Suppressor macrophage (primary cell): ENCODE results near the gene MYH10.
A peak's percentile ranks its signal among the peaks of the same experiment; 100 is the strongest.
"Not testable (repeated sequence)": the region's sequence is repeated elsewhere in the genome, so short reads cannot be mapped to it uniquely, and the experiment has no call there.

Experiments used
- DNase-seq, 4 experiments: peaks; one replicate each; pipeline ENCODE4 v3.0.0-alpha.2; 2020 to 2022

Gene MYH10

DNA sequence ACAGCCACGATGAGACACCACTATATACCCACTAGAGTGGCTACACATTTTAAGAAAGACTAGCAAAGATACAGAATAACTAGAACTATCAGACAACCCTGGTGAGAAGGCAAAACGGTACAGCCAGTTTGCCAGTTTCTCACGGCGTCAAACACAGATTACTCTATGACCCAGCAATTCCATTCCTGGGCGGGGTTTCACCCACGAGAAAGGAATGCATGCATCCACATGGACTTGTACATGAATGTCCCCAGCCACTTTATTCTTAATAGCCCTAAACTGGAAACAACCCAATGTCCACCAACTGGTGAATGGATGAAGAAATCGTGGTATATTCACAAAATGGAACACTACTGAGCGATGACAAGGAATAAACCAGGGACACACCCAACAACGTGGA lies 74.5 kb downstream of the MYH10 start:
- DNase-seq = no peak

DNA sequence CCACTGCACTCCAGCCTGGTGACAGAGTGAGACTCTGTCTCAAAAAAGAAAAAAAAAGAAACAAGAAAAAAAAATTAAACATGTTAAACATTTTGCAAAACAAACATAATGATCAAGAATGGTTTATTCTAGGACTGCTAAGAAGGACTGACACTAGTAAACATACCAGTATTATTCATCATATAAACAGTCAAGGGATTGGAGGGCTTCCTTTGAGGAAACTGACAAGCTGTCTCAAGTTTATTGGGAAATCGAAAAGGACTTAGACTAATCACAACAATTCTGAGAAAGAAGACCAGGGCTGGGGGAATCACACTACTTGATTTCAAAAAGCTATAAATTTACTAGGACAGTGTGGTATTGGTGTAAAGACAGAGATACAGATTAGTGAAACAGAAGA lies 75.5 kb downstream of the MYH10 start:
- DNase-seq = no peak

DNA sequence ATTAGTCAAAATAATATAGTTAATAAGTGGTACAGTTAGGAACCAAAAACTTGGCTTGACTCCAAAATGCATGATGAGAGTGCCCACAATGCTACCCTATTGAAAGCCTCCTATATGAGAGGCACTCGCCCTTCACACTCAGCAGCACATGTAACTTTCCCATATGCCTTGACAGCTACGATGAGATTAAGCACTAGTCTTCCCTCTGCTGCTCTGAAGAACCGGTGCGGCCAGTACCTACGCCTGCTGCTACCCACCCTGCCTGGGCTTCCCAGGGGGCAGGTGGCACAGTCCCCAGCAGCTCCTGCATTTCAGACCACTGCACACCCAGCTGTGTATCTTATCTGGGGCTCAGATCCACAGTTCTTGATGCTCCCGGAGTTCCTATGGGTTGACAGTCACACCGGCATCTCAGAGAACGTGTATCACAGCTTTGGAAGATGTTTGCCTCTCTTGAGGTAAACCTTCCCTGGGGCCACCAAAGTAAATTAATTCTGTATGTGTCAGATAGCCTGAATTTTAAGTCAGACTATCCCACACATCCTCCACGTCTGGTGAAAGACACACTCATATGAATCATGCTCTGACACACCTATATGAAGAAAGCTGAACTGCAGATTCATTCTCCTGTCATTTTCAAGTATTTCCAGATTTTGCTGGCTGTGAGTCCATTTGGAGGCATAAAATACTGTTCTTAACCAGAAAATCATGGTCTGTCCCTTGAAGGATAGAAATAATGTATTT lies 77.8 kb downstream of the MYH10 start:
- no peak for DNase-seq

DNA sequence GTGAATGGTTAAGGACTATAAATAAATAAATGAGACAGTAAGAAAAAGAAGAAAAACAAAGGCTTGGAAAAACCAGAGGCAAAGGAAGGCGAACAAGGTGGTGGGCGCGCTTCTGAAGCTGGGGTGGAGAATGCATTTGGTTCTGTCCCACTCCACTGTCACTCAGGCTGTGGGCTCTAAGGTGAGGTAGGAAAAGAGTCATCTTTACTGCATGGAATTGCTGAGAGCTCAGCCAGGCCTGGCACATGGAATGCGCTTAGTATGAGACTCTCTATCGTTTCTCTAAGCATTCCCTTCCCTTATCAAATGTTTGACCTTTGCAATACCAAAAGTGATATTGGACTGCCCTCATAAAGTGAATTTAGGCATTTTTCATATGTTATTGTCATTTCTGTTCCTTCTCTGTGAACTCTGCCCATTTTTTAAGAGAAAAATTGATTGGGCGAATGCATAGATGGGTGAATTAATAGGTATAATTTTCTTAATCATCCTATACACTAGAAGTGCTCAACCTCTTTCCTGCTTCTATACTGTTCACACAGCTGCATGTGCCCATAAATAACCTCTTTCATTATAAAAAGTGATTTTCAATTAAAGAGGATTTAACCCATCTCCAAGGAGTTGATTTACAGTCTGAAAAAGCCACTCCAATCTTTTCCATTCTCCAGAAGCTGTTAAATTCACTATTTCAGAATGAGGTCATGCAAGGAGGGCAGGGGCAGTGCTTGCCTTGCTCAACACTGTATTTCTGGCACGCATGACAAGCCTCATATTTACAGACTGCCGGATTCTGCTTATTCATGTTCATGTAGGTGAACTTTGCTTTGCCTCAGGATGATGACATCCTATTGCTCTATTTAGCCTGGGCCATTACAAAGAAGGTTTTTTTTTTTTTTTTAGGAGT lies 87.7 kb downstream of the MYH10 start:
- peak; percentile 46 to 78 (median 65) for DNase-seq

DNA sequence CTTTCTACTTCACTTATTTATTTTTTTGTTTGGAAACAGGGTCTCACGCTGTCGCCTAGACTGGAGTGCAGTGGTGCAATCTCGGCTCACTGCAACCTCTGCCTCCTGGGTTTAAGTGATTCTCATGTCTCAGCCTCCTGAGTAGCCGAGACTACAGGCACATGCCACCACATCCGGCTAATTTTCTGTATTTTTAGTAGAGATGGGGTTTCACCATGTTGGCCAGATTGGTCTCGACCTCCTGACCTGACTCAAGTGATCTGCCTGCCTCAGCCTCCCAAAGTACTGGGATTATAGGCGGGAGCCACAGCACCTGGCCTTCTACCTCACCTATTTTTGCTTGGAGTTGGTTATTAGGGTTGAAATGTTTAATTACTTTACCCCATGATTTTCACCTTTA lies 90.5 kb downstream of the MYH10 start:
- not testable (repeated sequence) for DNase-seq

DNA sequence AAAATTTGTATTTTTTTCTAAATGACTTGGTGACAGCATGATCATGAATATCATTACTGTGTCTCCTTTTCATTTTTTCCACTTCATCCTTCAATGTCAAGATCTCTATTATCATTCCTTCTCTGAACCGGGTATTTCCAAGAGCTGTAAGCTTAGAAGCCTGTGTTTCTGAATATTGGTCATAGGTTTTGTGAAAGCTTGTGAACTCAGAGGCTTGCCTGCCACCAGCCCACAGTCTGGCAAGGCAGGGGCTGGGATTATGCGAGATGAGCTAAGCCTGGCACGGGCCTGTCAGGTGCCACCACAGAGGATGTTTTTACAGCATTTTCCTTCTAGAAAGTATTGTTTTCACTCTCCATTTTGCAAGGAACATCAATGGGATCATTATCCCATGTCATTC lies 92.8 kb downstream of the MYH10 start:
- no peak for DNase-seq

DNA sequence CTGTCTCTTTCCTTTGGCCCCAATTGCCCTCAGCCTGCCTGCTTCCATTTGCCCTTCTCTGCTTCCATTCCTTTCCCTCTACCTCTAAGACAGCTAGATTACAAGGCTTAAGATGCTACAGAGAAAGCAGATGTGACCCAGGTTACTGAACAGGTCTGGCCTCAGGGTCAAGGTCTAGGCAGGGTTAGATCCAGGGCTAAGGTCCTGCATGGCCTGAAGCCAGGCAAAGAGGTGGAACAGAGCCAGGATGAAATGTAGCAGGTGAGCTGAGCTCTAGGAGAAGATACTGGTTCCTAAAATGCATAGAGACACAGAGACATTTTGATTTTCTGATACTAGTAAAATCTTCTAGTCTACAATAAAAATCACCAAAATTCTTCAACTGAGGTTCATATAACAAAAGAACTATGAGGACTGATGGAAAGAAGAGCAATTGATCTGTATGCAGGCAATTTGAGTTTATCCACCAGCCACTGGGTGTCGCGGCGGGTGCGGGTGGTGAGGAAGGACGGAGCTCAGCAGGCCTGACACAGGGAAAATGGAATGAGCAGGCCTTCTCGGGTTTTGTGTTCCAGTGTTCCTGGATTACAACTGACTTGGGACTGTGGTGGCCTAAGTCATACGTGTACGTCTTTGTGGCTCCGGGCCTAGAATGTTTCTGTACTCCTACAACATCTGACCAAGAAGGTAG lies 95.9 kb downstream of the MYH10 start:
- DNase-seq = no peak

DNA sequence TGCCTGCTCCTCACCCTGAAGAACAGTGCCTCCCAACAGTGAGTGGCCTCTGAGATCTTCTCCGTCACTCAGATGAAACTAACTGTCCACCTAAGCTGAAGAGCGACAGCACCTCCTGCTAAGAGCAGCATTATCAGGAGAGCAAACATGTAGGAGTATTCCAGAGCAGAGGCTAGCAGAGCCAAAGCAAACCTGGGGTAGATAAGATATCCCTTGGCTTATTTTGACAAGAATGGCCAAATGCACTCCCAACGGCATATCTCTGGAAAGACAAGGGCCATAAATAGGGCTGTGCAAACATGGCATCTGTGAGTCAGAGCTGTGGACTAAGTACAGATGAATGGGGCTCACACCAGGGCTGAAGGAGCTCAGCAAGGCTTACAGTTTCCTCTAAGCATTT lies 98.5 kb downstream of the MYH10 start:
- DNase-seq = no peak

DNA sequence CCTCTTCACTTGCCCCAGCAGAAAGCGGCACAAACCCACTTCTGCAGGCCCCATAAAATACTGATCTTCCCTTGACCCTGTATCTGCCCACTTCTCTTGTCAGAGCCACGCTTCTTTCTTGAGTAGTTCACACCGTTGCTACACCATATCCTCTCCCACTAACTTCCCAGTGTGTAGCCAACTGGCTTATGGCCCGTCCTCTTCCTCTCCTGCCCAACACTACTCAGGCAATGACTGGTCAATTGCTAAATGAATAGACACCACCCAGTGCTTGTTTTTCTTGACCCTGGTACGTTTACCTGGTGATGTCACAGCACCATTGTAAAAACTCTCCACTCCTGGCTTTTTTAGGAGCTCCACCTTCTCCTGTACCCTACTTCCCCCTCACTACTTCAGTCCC lies 107.9 kb downstream of the MYH10 start:
- DNase-seq = no peak

DNA sequence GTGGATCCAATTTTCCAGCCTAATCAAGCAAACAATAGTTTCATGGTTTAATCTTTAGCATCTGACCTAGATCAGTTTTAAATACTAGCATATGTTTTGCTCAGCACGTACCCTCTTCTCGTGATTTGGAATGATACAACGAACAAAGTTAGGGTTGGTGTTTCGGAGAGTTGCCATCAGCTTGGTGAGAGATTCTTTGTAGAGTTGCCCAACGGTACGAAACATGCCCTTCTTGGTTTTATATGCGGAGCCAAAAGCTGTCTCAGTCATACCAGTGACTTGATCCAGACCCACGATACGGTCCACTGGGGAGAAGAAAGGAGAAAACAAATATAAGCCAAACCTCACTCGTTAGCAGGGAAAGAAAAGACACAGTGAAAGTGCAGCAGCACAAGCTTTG lies 109.5 kb downstream of the MYH10 start:
- no peak for DNase-seq

DNA sequence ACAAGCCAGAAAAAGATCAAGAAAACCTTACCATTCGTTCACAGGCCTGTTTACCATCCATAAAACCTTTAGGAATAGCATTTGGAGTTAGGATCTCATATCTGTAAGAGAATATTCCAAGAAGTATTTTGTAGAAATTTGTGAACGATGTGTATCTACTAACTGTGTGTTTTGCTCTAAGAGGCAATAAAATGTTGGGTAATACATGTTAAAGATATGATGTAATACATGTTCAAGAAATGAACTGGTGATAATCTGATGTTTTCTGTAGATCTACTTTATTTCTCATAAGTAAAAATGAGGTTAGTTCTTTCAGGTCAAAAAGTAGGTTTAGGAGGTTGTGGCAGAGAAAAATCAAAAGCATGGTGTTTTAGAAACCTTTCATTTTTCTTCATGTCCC lies 111.7 kb downstream of the MYH10 start:
- DNase-seq = no peak

DNA sequence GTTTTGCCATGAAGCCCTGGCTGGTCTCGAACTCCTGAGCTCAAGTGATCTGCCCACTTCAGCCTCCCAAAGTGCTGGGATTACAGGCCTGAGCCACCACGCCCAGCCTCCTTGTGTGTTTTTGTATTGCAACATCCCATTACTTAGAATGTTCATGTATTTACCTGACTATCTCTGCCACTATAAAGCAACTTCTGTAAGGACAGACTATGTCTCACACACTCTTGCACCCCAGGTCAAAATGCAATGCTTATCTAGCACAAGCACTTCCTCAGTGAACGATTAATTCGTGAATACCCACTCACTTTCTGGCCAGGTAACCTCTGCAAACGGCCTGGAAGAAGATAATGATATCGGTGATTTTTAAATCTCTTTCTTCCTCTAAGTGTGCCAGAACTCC lies 112.2 kb downstream of the MYH10 start:
- DNase-seq = no peak

DNA sequence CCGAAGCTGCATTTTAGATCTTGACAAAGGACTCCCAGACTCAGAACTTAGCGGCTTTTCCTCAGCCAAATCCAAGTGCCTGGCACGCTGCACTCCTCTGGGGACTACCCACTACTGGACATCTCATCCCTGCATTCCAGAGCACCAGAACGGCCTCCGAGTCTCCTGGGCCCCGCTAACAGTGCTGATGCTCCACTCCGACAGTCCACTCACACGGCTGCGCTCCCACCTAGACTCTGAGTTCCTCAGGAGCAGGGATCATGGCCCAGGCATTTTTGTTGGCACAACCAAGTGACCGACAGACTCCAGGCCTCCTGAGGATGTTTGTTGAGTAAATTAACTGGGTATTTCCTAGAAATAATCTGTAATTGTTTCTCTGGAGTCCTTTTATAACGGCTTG lies 115.7 kb downstream of the MYH10 start:
- DNase-seq = no peak

DNA sequence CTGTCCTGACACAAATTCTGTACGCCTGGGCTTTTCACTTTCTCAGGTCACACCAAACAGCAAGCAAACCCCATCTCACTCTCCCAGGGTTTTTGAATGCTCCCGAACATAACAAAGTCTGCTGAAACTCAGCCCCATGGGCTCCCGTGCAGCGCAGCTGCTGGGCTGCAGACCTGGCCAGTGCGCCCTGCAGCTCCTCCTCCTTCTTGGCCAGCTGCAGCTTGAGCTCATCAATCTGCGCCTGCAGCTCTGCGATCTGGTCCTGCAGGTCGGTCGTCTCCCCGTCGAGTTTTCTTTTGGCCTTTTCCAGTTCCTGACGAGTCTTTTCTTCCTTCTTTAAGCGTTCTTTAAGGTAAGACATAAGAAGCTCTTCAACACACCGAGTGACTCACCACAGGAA lies 124.4 kb downstream of the MYH10 start:
- DNase-seq = no peak

DNA sequence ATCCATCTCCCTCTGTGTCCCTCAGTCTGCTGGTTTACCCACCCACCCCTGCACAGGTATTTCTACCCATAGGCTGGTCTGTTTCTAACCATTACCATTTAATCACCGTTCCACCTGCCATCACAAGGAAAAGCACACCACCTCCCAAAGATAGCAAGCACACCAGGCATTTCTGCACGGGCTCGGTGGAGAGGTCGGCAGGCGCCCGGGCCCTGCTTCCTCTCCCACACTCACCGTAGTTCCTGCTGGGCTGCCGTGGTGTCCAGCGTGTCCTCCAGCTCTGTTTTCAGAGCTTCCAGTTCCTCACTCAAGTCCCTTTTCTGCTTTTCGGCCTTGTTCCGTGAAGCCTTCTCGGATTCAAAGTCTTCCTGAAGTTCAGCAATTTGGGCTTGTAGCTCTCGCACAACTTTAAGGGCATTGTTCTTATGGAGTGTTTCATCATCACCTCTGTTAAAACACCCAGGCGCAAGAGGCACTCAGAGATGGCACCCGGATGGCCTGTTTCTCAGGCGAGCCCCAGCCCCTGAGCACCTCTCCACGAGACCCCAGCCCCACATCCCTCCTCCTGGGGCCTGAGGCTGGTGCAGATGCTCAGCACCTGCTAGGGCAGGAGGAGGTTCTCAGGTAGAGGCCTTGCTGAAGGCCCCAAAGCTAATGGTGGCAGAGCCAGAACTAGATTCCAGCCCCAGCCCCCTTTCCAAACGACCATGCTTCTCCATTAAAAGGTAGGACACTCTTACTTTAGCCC lies 125.9 kb downstream of the MYH10 start:
- DNase-seq = no peak

DNA sequence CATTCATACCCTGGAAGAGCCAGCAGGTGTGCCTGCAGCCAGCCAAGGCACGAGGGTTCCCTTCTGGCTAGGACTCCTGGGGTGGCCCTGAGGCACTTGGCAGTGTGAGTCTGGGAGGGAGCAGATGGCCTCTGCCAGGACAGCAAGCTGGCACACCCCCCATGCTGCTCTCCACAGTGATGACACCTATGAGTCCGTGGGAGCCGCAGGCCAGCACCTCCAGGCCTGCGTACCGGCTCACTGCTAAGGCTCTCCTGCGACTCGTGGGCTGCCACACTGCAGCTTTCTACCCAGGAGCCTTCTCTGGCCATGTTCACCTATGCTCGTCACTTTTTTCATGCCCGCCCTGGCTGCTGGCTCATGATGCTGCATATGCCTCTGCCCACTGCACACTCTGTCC lies 126.7 kb downstream of the MYH10 start:
- DNase-seq = no peak

DNA sequence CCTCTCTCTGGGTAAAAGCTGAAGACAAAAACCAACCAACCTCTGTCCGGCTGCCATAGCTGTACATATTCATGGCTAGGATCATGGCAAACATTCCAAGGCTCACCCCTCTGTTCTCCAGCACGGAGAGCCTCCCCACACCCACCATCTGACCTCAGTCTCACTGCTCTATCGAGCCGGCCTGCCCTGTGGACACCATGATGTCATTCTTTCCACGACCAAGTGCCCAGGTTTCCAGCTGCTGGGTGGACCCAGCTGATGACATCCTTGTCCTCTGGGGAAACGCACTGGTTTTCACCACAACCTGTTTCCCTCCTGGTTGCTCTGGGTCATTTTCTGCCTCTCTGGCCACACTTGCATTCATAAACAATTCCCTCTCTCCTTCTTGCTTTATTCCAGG lies 127.2 kb downstream of the MYH10 start:
- no peak for DNase-seq

DNA sequence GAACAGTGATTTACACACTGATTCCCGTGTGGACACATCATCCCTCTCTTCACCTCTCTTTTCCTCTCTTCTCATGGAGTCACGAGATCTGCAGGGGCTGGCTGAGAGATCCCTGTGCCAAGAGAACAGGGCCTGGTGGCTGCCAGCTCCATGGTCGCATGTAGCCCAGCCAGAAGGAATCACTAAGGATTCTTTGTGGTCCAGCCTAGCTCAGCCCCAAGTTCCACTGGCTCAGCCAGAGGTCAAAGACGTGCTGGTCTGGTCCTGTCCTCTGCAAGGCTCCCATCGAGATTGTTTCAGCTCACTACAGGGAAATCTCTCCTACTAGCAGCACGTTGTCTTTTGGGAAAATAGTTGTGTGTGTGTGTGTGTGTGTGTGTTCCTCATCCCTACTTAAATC lies 128.4 kb downstream of the MYH10 start:
- DNase-seq = no peak

DNA sequence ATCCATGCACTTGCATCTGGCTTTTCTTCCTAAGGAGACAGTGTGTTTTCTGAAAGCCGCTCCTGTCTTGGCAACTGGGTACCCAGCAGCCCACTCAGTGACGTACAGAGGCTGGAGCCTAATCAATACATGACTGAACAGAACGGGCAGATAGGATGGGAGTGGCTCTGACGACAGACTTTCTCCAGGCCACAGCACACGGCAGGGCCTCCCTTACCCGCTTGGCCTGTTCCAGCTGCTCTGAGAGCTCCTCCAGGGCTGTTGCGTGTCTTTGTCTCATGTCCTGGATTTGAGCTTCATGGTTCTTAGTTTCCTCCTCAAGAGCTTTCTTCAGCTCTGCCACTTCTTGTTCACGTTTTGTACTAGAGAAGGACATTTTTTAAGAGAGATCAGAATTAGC lies 129.9 kb downstream of the MYH10 start:
- DNase-seq = no peak

DNA sequence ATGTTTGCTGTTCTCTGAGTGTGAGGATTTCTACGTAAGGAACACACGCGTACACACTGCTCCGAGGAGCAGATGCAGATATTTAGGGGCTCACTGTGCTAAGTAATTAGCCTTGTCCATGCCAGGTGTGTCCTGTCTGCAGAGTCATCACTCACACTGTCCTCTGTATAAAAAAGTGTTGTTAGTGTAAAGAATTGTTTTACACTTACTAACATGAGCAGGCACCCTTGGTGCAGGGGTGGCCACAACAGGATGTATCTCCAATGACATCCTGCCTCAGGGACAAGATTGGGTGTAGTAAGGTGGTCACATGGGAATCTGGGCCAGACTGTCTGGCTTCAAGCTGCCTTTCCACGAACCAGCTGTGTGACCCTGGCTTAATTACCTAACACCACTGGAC lies 130.9 kb downstream of the MYH10 start:
- DNase-seq = no peak

DNA sequence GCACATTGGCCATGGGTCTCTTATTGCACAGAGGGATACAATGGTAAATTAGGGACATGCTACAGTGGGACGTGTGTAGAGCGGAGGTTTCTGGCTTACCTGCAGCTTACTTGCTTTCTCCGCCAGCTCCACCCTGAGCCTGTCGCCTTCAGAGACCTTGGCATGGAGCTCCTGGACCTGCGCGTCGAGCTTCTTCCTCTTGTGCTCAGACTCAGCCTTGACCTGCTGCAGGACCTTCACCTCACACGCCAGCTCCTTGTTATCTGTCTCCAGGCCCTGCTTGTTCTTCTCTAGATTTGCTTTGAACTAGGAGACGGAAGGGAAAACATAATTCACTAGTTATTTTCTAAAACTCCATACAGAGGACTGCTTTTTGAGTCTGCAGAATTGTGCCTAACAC lies 131.4 kb downstream of the MYH10 start:
- no peak for DNase-seq

DNA sequence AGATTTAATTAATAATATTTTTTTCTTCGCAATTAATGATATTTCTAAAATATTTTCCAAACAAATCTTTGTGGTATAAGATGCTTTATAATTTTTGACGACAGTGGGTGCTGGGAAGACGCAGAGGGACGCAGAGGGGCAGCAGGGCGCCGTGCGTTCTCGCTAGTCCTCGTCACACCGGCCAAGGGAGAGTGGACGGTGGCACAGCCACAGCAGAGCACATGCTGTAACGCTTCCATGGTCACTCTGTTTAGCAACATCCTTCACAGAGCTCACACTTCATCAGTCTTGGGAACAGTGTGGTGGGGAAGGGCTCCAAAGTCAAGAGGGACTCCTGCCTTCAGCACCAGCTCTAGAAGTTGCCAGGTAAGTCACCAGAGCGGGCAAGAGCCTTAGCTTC lies 134.4 kb downstream of the MYH10 start:
- no peak for DNase-seq
